IMR-90 (cell line): ENCODE results near the gene TOR1AIP2. TPM values are rescaled to one million over a fixed set of nuclear protein-coding genes. Genes with fewer than 3 reads are reported as not detected.

ENCODE experiments used
- ATAC-seq: fragments of 200-7000 bp; cut with Tn5 transposase; 2 replicates; pipeline ENCODE4 v1.9.1; 2020; ENCODE audit warnings: low read depth, mild to moderate bottlenecking, moderate library complexity
- BruUV-seq: library from RNA; stranded (reverse); fragments of 400-500 nt; replicated peaks from 2 replicates; lab custom pipeline; 2021; lab: Mats Ljungman, UMichigan
- CTCF ChIA-PET: fragments of 300-600 bp; formaldehyde crosslinking; extraction: SDS; loops from one replicate; lab custom pipeline; 2021; ENCODE audit warnings: antibody characterized with exemption; lab: Yijun Ruan, JAX
- POLR2A ChIA-PET: fragments of 300-600 bp; sonication (Branson Sonifier 250); formaldehyde crosslinking; loops from one replicate; lab custom pipeline; 2022; ENCODE audit warnings: antibody characterized with exemption; ENCODE audit not compliant: unreplicated experiment; lab: Charles Lee
- DNase-seq: peaks from one replicate; pipeline ENCODE4 v3.0.0; 2013
- H2AFZ ChIP-seq: replicated peaks from 2 replicates; pipeline ENCODE3; 2013; ENCODE audit warnings: low read length, mild to moderate bottlenecking; ENCODE audit not compliant: poor library complexity
- H2AK5ac ChIP-seq: 2 replicates; pipeline ENCODE4 v1.6.1; 2013; ENCODE audit warnings: low read depth, low read length, inconsistent platforms
- H2AK9ac ChIP-seq: replicated peaks from 2 replicates; pipeline ENCODE3; 2013; ENCODE audit warnings: mild to moderate bottlenecking, low read depth, low read length, moderate library complexity; ENCODE audit not compliant: poor library complexity
- H2BK120ac ChIP-seq: 2 replicates; pipeline ENCODE4 v1.6.1; 2013; ENCODE audit warnings: low read depth, low read length, inconsistent platforms
- H2BK15ac ChIP-seq: 3 replicates; pipeline ENCODE4 v1.6.1; 2013; ENCODE audit warnings: low read depth, low read length, inconsistent platforms
- H2BK20ac ChIP-seq: 2 replicates; pipeline ENCODE4 v1.6.1; 2013; ENCODE audit warnings: low read depth, mild to moderate bottlenecking, inconsistent platforms, low read length, moderate library complexity
- H2BK5ac ChIP-seq: 2 replicates; pipeline ENCODE4 v1.6.1; 2013; ENCODE audit warnings: mild to moderate bottlenecking, low read depth, low read length, inconsistent platforms; ENCODE audit not compliant: poor library complexity, severe bottlenecking
- H3K14ac ChIP-seq: replicated peaks from 2 replicates; pipeline ENCODE4 v1.6.1; 2013; ENCODE audit warnings: low read depth, low read length, inconsistent platforms
- H3K18ac ChIP-seq: 2 replicates; pipeline ENCODE4 v1.6.1; 2013; ENCODE audit warnings: low read depth, low read length, control low read depth
- H3K23ac ChIP-seq: 2 replicates; pipeline ENCODE4 v1.6.1; 2013; ENCODE audit warnings: low read depth, low read length, inconsistent platforms
- H3K27ac ChIP-seq: 2 replicates; pipeline ENCODE4 v1.5.1; 2013; ENCODE audit warnings: mild to moderate bottlenecking, control low read depth, low read length; ENCODE audit not compliant: insufficient read depth
- H3K27me3 ChIP-seq: 2 replicates; pipeline ENCODE4 v1.6.1; 2013; ENCODE audit warnings: low read length; ENCODE audit not compliant: control insufficient read depth, insufficient read depth
- H3K36me3 ChIP-seq: 2 replicates; pipeline ENCODE4 v1.6.1; 2013; ENCODE audit warnings: low read length, mixed read lengths; ENCODE audit not compliant: control insufficient read depth, insufficient read depth
- H3K4ac ChIP-seq: 2 replicates; pipeline ENCODE4 v1.6.1; 2013; ENCODE audit warnings: low read depth, low read length, inconsistent platforms
- H3K4me1 ChIP-seq: 2 replicates; pipeline ENCODE4 v1.6.1; 2013; ENCODE audit warnings: low read length, mixed read lengths; ENCODE audit not compliant: control insufficient read depth, insufficient read depth
- H3K4me2 ChIP-seq: 2 replicates; pipeline ENCODE4 v1.6.1; 2013; ENCODE audit warnings: low read depth, mild to moderate bottlenecking, control low read depth, low read length, moderate library complexity
- H3K4me3 ChIP-seq: 2 replicates; pipeline ENCODE4 v1.5.1; 2013; ENCODE audit warnings: low read depth, mild to moderate bottlenecking, control low read depth, low read length, moderate library complexity; ENCODE audit not compliant: insufficient read depth
- H3K56ac ChIP-seq: 2 replicates; pipeline ENCODE4 v1.6.1; 2013; ENCODE audit warnings: low read length, inconsistent platforms; ENCODE audit not compliant: insufficient read depth; ENCODE audit errors: extremely low read depth
- H3K79me1 ChIP-seq, 2 experiments: 2 replicates each; pipeline ENCODE4 v1.6.1; 2013; ENCODE audit warnings: low read length in 2 of 2, inconsistent platforms in 1 of 2, low read depth in 1 of 2
- H3K9ac ChIP-seq: 2 replicates; pipeline ENCODE4 v1.6.1; 2013; ENCODE audit warnings: low read depth, low read length, control low read depth
- H3K9me1 ChIP-seq: 2 replicates; pipeline ENCODE4 v1.6.1; 2013; ENCODE audit warnings: low read length, inconsistent platforms; ENCODE audit not compliant: insufficient read depth
- H3K9me3 ChIP-seq: 2 replicates; pipeline ENCODE4 v1.6.1; 2013; ENCODE audit warnings: low read length; ENCODE audit not compliant: control insufficient read depth, insufficient read depth
- H4K20me1 ChIP-seq: 2 replicates; pipeline ENCODE4 v1.6.1; 2013; ENCODE audit warnings: low read length, inconsistent platforms; ENCODE audit not compliant: insufficient read depth
- H4K5ac ChIP-seq: 2 replicates; pipeline ENCODE4 v1.6.1; 2013; ENCODE audit warnings: mild to moderate bottlenecking, low read depth, low read length, control low read depth
- H4K8ac ChIP-seq, 2 experiments: 2 replicates each; pipeline ENCODE4 v1.6.1; 2013; ENCODE audit warnings: low read depth in 2 of 2, low read length in 2 of 2, control low read depth in 1 of 2, inconsistent platforms in 1 of 2
- H4K91ac ChIP-seq: 2 replicates; pipeline ENCODE4 v1.6.1; 2013; ENCODE audit warnings: low read depth, low read length, inconsistent platforms; ENCODE audit not compliant: insufficient read depth
- RAD21 ChIP-seq: IDR thresholded peaks from 2 replicates; pipeline ENCODE4 v1.6.1; 2012; ENCODE audit warnings: low read length, improper control_type of control experiment
- RCOR1 ChIP-seq: IDR thresholded peaks from 2 replicates; pipeline ENCODE4 v1.6.1; 2012; ENCODE audit warnings: mild to moderate bottlenecking, low read length, improper control_type of control experiment; ENCODE audit not compliant: insufficient replicate concordance
- RFX5 ChIP-seq: IDR thresholded peaks from 2 replicates; pipeline ENCODE4 v1.8.0; 2012; ENCODE audit warnings: low read depth, mild to moderate bottlenecking, low read length, moderate library complexity
- WGBS, 2 experiments: methylation state at CpG; one replicate each; pipeline versions ENCODE4 v1.1.5 to v1.1.7; 2013; ENCODE audit warnings: missing lambda C conversion rate in 2 of 2; ENCODE audit not compliant: insufficient read length in 1 of 2; ENCODE audit errors: extremely low coverage in 2 of 2; 5-methylcytosine and 5-hydroxymethylcytosine counted together
- dilution Hi-C: fragments of 300-500 bp; cut with HindIII; formaldehyde crosslinking; loops from one replicate; pipeline ENCODE4 v1.14.3; 2018; ENCODE audit warnings: low sequenced_read_pairs; ENCODE audit not compliant: unreplicated experiment
- in situ Hi-C: fragments of 300-500 bp; cut with MboI; formaldehyde crosslinking; loops from 3 replicates; pipeline ENCODE4 v1.14.3; 2019; ENCODE audit warnings: low sequenced_read_pairs, inconsistent platforms, mixed read lengths
- intact Hi-C: fragments of 100-400 bp; cut with micrococcal nuclease; formaldehyde crosslinking; loops from 2 replicates; pipeline ENCODE4 v1.10.0; 2022
- polyA plus RNA-seq, 3 experiments: library from polyadenylated mRNA; depleted of rRNA; stranded (reverse); fragments of >200 nt; gene quantifications; 2 replicates each; pipeline ENCODE4 v1.2.3, GENCODE V29; 2012; ENCODE audit warnings: low replicate concordance in 1 of 3
- total RNA-seq: library from RNA; depleted of rRNA; stranded (reverse); fragments of >200 nt; gene quantifications from 2 replicates; pipeline ENCODE4 v1.2.3, GENCODE V29; 2012
- TF ChIP-seq, protein P1 (sequence below): conservative IDR thresholded peaks from 2 replicates; pipeline ENCODE4 v1.5.1; 2012; ENCODE audit warnings: mild to moderate bottlenecking, low read depth, low read length, improper control_type of control experiment
- TF ChIP-seq, protein P2 (sequence below): fragments of 150-350 bp; IDR thresholded peaks from 2 replicates; pipeline ENCODE4 v1.6.1; 2016; ENCODE audit warnings: low read depth, mild to moderate bottlenecking, low read length, moderate library complexity, borderline replicate concordance

TOR1AIP2 gene
- total and polyA plus RNA-seq, 2 of the 4 experiments (the other 2 are of a cell fraction): 20.7 to 85.0 TPM

DNA sequence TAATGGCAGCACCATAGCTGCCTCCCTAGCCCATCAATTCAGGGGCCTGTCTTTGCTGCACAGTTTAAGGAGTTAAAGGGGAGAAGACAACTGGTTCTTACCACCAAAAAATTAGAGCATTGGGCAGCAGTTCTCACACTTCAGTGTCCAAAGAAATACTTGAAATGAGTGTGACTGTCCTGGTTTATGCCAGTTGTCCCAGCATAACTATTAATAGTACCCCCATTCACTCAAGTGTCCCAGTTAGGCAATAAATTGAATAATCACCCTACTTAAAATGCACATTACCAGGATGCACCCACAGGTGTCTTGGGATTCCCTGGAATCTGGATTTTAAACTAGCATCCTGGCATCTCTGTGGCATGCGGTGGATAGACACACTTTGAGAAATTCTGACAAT lies 83.5 kb downstream of the TOR1AIP2 start:
- in situ Hi-C loops (no loop called here), intact Hi-C loops (no loop called here), dilution Hi-C loops (no loop called here)
- DNase-seq (no peak), ATAC-seq (no peak)
- Histone ChIP-seq H3K9ac (no peak overlapping the region), H2BK5ac (no peak overlapping the region), H4K8ac (no peak overlapping the region), H3K56ac (no peak overlapping the region), H2AK5ac (no peak overlapping the region), H2AFZ (no peak overlapping the region), H3K4ac (no peak overlapping the region), H3K27ac (no peak overlapping the region), H3K9me1 (no peaks in the 10 kb centered on the region), H3K18ac (no peak overlapping the region), H4K91ac (no peak overlapping the region), H3K79me1 (no peaks in the 10 kb centered on the region), H3K4me3 (no peak overlapping the region), H3K27me3 (peaks cover 49% of the 10 kb centered on the region), H3K23ac (no peak overlapping the region), H3K4me1 (no peaks in the 10 kb centered on the region), H2BK120ac (no peak overlapping the region), H2BK15ac (no peak overlapping the region), H2AK9ac (no peak overlapping the region), H3K14ac (no peak overlapping the region), H3K36me3 (no peaks in the 10 kb centered on the region), H4K5ac (no peak overlapping the region), H3K9me3 (no peaks in the 10 kb centered on the region), H4K20me1 (no peaks in the 10 kb centered on the region), H3K4me2 (no peak overlapping the region), H2BK20ac (no peak overlapping the region)
- no TSS peak for BruUV-seq
- POLR2A ChIA-PET: no interaction called here
- CTCF ChIA-PET: no interaction called here
- TF ChIP-seq RAD21 (no peak), RFX5 (no peak), RCOR1 (no peak)
- TF ChIP-seq, protein P1, sequence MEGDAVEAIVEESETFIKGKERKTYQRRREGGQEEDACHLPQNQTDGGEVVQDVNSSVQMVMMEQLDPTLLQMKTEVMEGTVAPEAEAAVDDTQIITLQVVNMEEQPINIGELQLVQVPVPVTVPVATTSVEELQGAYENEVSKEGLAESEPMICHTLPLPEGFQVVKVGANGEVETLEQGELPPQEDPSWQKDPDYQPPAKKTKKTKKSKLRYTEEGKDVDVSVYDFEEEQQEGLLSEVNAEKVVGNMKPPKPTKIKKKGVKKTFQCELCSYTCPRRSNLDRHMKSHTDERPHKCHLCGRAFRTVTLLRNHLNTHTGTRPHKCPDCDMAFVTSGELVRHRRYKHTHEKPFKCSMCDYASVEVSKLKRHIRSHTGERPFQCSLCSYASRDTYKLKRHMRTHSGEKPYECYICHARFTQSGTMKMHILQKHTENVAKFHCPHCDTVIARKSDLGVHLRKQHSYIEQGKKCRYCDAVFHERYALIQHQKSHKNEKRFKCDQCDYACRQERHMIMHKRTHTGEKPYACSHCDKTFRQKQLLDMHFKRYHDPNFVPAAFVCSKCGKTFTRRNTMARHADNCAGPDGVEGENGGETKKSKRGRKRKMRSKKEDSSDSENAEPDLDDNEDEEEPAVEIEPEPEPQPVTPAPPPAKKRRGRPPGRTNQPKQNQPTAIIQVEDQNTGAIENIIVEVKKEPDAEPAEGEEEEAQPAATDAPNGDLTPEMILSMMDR: no peak
- TF ChIP-seq, protein P2, sequence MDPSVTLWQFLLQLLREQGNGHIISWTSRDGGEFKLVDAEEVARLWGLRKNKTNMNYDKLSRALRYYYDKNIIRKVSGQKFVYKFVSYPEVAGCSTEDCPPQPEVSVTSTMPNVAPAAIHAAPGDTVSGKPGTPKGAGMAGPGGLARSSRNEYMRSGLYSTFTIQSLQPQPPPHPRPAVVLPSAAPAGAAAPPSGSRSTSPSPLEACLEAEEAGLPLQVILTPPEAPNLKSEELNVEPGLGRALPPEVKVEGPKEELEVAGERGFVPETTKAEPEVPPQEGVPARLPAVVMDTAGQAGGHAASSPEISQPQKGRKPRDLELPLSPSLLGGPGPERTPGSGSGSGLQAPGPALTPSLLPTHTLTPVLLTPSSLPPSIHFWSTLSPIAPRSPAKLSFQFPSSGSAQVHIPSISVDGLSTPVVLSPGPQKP: no peak
- WGBS, 2 experiments: no CpG with 5 or more reads among the region's 1 CpG
